ENCODE results near the gene PDCL2. TPM values are rescaled to one million over a fixed set of nuclear protein-coding genes. Genes with fewer than 3 reads are reported as not detected.
A peak's percentile ranks its signal among the peaks of the same experiment; 100 is the strongest.
"Not testable (repeated sequence)": the region's sequence is repeated elsewhere in the genome, so short reads cannot be mapped to it uniquely, and the experiment has no call there.

Gene PDCL2
- total RNA-seq, 4 donors from 2014 or later = not detected

- TF ChIP-seq POLR2A (IDR thresholded peaks at IDR 0.05) = no peak
- TF ChIP-seq, protein P1, sequence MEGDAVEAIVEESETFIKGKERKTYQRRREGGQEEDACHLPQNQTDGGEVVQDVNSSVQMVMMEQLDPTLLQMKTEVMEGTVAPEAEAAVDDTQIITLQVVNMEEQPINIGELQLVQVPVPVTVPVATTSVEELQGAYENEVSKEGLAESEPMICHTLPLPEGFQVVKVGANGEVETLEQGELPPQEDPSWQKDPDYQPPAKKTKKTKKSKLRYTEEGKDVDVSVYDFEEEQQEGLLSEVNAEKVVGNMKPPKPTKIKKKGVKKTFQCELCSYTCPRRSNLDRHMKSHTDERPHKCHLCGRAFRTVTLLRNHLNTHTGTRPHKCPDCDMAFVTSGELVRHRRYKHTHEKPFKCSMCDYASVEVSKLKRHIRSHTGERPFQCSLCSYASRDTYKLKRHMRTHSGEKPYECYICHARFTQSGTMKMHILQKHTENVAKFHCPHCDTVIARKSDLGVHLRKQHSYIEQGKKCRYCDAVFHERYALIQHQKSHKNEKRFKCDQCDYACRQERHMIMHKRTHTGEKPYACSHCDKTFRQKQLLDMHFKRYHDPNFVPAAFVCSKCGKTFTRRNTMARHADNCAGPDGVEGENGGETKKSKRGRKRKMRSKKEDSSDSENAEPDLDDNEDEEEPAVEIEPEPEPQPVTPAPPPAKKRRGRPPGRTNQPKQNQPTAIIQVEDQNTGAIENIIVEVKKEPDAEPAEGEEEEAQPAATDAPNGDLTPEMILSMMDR (IDR thresholded peaks at IDR 0.05 in 4 of 5, conservative IDR thresholded peaks at IDR 0.05 in 1 of 5) = no peak
- intact Hi-C loops (cut with DNase I; ENCODE audit: low total_unique reads) (no loop called here), in situ Hi-C loops (cut with MboI; ENCODE audit: low sequenced_read_pairs in 4 of 4) (loop anchor here in 1 of 4 donors (25.0 kb wide), 1 partner anchor 573 kb away; no protein-coding TSS in a partner anchor)
- no peak overlapping the region for H3K4me3 ChIP-seq
- H3K9me3 ChIP-seq = no peaks in the 10 kb centered on the region
- H3K27ac ChIP-seq = no peak overlapping the region
- no peaks in the 10 kb centered on the region for H3K27me3 ChIP-seq
- no peaks in the 10 kb centered on the region for H3K36me3 ChIP-seq
- DNase-seq (no peak), ATAC-seq (no peak)
- H3K4me1 ChIP-seq = no peaks in the 10 kb centered on the region
Measured at GRCh38 chr4:55560096-55560495, 31.9 kb downstream of the PDCL2 start.

DNA sequence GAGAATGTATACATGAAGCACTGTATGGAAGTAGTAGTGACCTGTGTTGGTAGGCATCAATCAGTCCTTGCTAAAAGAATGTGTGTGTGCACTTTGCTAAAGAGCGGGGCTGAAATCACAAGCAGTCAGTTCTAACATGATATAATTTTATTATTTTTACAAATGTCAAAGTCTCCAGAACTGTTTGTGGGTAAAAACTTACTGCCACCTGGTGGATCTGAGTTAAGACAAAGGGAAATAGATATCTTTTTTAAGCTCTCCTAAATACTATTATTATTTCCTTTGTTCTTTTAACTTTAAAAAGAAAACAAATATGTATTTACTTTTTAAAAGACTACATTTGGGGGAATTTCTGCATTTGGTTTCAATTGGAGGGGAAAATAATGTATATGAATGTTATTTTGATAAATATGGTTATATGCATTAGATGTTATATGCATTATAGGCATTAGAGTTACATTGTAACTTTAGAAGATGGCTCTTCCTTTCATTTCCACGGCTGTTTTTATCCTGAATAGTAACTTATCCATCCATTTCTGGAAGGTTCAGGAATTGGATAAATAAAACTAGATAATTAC is 37.5 kb downstream of the PDCL2 start:
- Histone ChIP-seq H3K27me3 (no peaks in the 10 kb centered on the region), H3K4me3 (no peak overlapping the region), H3K9me3 (no peaks in the 10 kb centered on the region), H3K36me3 (no peaks in the 10 kb centered on the region), H3K27ac (no peak overlapping the region), H3K4me1 (no peaks in the 10 kb centered on the region)
- intact Hi-C loops (cut with DNase I; ENCODE audit: low total_unique reads) = no loop called here
- in situ Hi-C loops (cut with MboI; ENCODE audit: low sequenced_read_pairs in 4 of 4) = loop anchor here in 1 of 4 donors (25.0 kb wide), 1 partner anchor 567 kb away; no protein-coding TSS in a partner anchor
- TF ChIP-seq, protein P1 (IDR thresholded peaks at IDR 0.05 in 4 of 5, conservative IDR thresholded peaks at IDR 0.05 in 1 of 5) = peak in 2 of 5 experiments; percentile 34 to 52
- TF ChIP-seq POLR2A (IDR thresholded peaks at IDR 0.05) = no peak
- DNase-seq = no peak
- no peak for ATAC-seq

- Histone ChIP-seq H3K36me3 (no peaks in the 10 kb centered on the region), H3K9me3 (no peaks in the 10 kb centered on the region), H3K27me3 (no peaks in the 10 kb centered on the region), H3K4me3 (peak overlapping the region; percentile 23 to 47 (median 35)), H3K27ac (no peak overlapping the region), H3K4me1 (no peaks in the 10 kb centered on the region)
- peak; percentile 17 to 27 for DNase-seq
- ATAC-seq = peak; percentile 60 to 82
- TF ChIP-seq, protein P1 (IDR thresholded peaks at IDR 0.05 in 4 of 5, conservative IDR thresholded peaks at IDR 0.05 in 1 of 5) = no peak
- TF ChIP-seq POLR2A (IDR thresholded peaks at IDR 0.05) = no peak
- in situ Hi-C loops (cut with MboI; ENCODE audit: low sequenced_read_pairs in 4 of 4) (loop anchor here in 1 of 4 donors (25.0 kb wide), 1 partner anchor 566 kb away; no protein-coding TSS in a partner anchor), intact Hi-C loops (cut with DNase I; ENCODE audit: low total_unique reads) (no loop called here)
Measured at GRCh38 chr4:55553441-55554201, 38.4 kb downstream of the PDCL2 start.

DNA sequence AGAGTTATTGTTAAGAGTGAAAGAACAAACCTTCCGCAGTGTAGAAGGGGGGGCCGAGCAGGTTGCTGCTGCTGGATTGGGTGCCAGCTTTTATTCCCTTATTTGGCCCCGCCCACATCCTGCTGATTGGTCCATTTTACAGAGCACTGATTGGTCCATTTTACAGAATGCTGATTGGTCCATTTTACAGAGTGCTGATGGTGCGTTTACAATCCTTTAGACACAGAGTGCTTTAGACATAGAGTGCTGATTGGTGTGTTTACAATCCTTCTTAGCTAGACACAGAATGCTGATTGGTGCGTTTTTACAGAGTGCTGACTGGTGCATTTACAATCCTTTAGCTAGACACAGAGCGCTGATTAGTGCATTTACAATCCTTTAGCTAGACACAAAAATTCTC is 40.1 kb downstream of the PDCL2 start:
- H3K27me3 ChIP-seq; DNase-seq; H3K4me3 ChIP-seq; H3K4me1 ChIP-seq; H3K9me3 ChIP-seq; H3K36me3 ChIP-seq; H3K27ac ChIP-seq; ATAC-seq; intact Hi-C loops (cut with DNase I; ENCODE audit: low total_unique reads): not testable (repeated sequence)
- in situ Hi-C loops (cut with MboI; ENCODE audit: low sequenced_read_pairs in 4 of 4) = loop anchor here in 1 of 4 donors (25.0 kb wide), 1 partner anchor 565 kb away; no protein-coding TSS in a partner anchor

DNA sequence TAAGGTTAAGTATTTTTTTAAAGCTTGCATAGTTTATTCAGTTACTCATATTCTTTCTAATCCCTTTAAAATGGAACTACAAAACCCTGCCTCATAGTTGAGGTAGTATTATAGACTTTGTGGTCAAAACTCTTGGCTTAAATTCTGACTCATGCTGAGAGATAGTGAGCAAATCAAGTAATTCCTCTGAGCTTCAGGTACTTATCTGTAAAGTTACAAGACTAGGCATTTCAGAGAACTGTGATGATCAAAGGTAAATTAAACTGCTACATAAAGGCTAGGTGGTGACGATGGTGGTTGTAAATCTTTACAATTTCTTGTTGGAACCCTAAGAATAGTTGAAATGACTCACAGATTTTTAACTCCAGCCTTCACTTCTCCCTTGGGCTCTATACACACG is 42.2 kb downstream of the PDCL2 start:
- no peak for DNase-seq
- in situ Hi-C loops (cut with MboI; ENCODE audit: low sequenced_read_pairs in 4 of 4) = loop anchor here in 2 of 4 donors (10.0 to 25.0 kb wide), 4 partner anchors 155 to 563 kb away; partner anchors contain the start of genes SRD5A3 (in 1 of the 2) and TMEM165 (in 1 of the 2)
- intact Hi-C loops (cut with DNase I; ENCODE audit: low total_unique reads) = no loop called here

More for the DNA sequence above, 42.2 kb downstream of the PDCL2 start:
- Histone ChIP-seq H3K36me3 (no peaks in the 10 kb centered on the region), H3K4me3 (no peak overlapping the region), H3K4me1 (peaks cover 10 to 14% of the 10 kb centered on the region in 2 donors), H3K9me3 (no peaks in the 10 kb centered on the region), H3K27me3 (no peaks in the 10 kb centered on the region), H3K27ac (no peak overlapping the region)
- ATAC-seq = no peak
- TF ChIP-seq POLR2A (IDR thresholded peaks at IDR 0.05) = no peak
- TF ChIP-seq, protein P1 (IDR thresholded peaks at IDR 0.05 in 4 of 5, conservative IDR thresholded peaks at IDR 0.05 in 1 of 5) = no peak

Measured in gastrocnemius medialis (tissue), 4 donors.